Measurements from ENCODE around the gene DDX3X. TPM values are rescaled to one million over a fixed set of nuclear protein-coding genes. Genes with fewer than 3 reads are reported as not detected.
"Not testable (repeated sequence)": the region's sequence is repeated elsewhere in the genome, so short reads cannot be mapped to it uniquely, and the experiment has no call there.

The DDX3X gene
- total and polyA plus RNA-seq, 8 donors, result 23.2 to 142 (median 96.4) TPM

- no peaks in the 10 kb centered on the region for H3K9me3 ChIP-seq
- H3K36me3 ChIP-seq, result no peaks in the 10 kb centered on the region
- no peak overlapping the region for H3K4me3 ChIP-seq
- DNase-seq, result no peak
- FAIRE-seq, result no peak
- no peak for TF ChIP-seq CTCF (IDR thresholded peaks at IDR 0.05)
- H3K4me1 ChIP-seq, result no peaks in the 10 kb centered on the region
- no peaks in the 10 kb centered on the region for H3K27me3 ChIP-seq
- no peak for ATAC-seq
- WGBS, 2 donors, result 28 to 53% methylated on average over 8 of the region's 8 CpGs
- intact Hi-C loops (cut with DNase I), result no loop called here
- no peak overlapping the region for H3K27ac ChIP-seq
Observed at GRCh38 chrX:41394293-41394692, 60.3 kb downstream of the DDX3X start.

- ATAC-seq (no peak), DNase-seq (no peak), FAIRE-seq (no peak)
- H3K27me3 ChIP-seq, result no peaks in the 10 kb centered on the region
- H3K27ac ChIP-seq, result no peak overlapping the region
- intact Hi-C loops (cut with DNase I), result no loop called here
- H3K4me3 ChIP-seq, result no peak overlapping the region
- H3K9me3 ChIP-seq, result no peaks in the 10 kb centered on the region
- no peaks in the 10 kb centered on the region for H3K4me1 ChIP-seq
- 91 to 92% methylated on average over 3 of the region's 3 CpGs for WGBS, 2 donors
- TF ChIP-seq CTCF (IDR thresholded peaks at IDR 0.05), result no peak
- no peaks in the 10 kb centered on the region for H3K36me3 ChIP-seq
Observed at GRCh38 chrX:41397219-41397618, 63.3 kb downstream of the DDX3X start.

GRCh38 chrX:41397768-41398167 is 63.8 kb downstream of the DDX3X start:
- ATAC-seq, result no peak
- FAIRE-seq, result no peak
- Histone ChIP-seq H3K27ac (no peak overlapping the region), H3K27me3 (no peaks in the 10 kb centered on the region), H3K9me3 (no peaks in the 10 kb centered on the region), H3K4me3 (no peak overlapping the region), H3K4me1 (no peaks in the 10 kb centered on the region), H3K36me3 (no peaks in the 10 kb centered on the region)
- TF ChIP-seq CTCF (IDR thresholded peaks at IDR 0.05), result no peak
- intact Hi-C loops (cut with DNase I), result no loop called here
- WGBS, 2 donors, result 79 to 91% methylated on average over 2 of the region's 2 CpGs
- no peak for DNase-seq

- FAIRE-seq, DNase-seq: not testable (repeated sequence)
- WGBS, 2 donors, result 91 to 92% methylated on average over 2 of the region's 2 CpGs
Observed at GRCh38 chrX:41402556-41402955, 68.6 kb downstream of the DDX3X start.

GRCh38 chrX:41405551-41405950 is 71.6 kb downstream of the DDX3X start:
- FAIRE-seq (no peak), DNase-seq (no peak), ATAC-seq (no peak)
- Histone ChIP-seq H3K4me3 (no peak overlapping the region), H3K36me3 (no peaks in the 10 kb centered on the region), H3K27me3 (peaks cover 0 to 7% (median 0%) of the 10 kb centered on the region in 4 donors), H3K27ac (no peak overlapping the region), H3K9me3 (no peaks in the 10 kb centered on the region), H3K4me1 (no peaks in the 10 kb centered on the region)
- 80 to 81% methylated on average over 6 of the region's 6 CpGs for WGBS, 2 donors
- no peak for TF ChIP-seq CTCF (IDR thresholded peaks at IDR 0.05)
- intact Hi-C loops (cut with DNase I), result no loop called here

More at GRCh38 chrX:41402556-41402955, 68.6 kb downstream of the DDX3X start:
- H3K4me1 ChIP-seq; H3K4me3 ChIP-seq; H3K27ac ChIP-seq; H3K36me3 ChIP-seq; H3K9me3 ChIP-seq; H3K27me3 ChIP-seq; intact Hi-C loops (cut with DNase I); ATAC-seq: not testable (repeated sequence)

Measured in pancreas (tissue), 10 donors.